Measurements from ENCODE around the gene SMAD6. TPM values are rescaled to one million over a fixed set of nuclear protein-coding genes. Genes with fewer than 3 reads are reported as not detected.

The SMAD6 gene
- total and polyA plus RNA-seq, 10 of the 15 experiments (the other 5 are each of a cell fraction or from before 2014, with no cell fraction given): under 0.01 to 0.10 (median 0.03) TPM; not detected in 7

DNA sequence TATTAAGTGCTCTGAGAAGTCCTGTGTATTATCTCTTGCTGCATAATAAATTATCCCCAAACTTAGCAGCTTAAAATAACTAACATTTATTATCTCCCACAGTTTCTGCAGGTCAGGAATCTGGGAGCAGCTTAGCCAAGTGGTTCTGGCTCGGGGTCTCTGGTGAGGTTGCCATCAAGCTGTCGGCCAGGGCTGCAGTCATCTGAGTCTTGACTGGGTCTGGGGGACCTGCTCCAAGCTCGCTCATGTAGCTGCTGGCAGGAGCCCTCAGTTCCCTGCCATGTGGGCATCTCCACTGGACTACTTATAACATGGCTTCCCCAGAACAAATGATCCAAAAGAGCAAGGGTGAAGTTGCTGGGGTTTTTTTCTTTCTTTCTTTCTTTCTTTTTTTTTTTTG, 80.7 kb downstream of the SMAD6 start:
- intact Hi-C loops (cut with micrococcal nuclease; ENCODE audit: unreplicated experiment): no loop called here
- ChIA-PET CTCF (interaction anchor here (0.5 to 0.9 kb wide), 3 partner anchors 42 to 164 kb away, joined by 3 read pairs; no protein-coding TSS in a partner anchor), POLR2A (no interaction called here), SMC1A (ENCODE audit: uncharacterized antibody, unreplicated experiment) (no interaction called here), RAD21 (ENCODE audit: unreplicated experiment) (interaction anchor here (1.4 kb wide), 1 partner anchor 177 kb away, joined by 3 read pairs; no protein-coding TSS in a partner anchor)
- WGBS (ENCODE audit: insufficient coverage, insufficient replicate concordance, low lambda C conversion rate, missing lambda C conversion rate): 0% methylated on average over 3 of the region's 3 CpGs
- no TSS peak for BruUV-seq (replicated peaks)
- Histone ChIP-seq H3K79me2 (ENCODE audit: control insufficient read depth, insufficient read depth, low read length) (no peaks in the 10 kb centered on the region), H3K4me2 (ENCODE audit: control insufficient read depth, insufficient read depth) (no peak overlapping the region), H3K36me3 (ENCODE audit: control insufficient read depth in 2 of 2, insufficient read depth in 2 of 2, low read length in 1 of 2) (no peaks in the 10 kb centered on the region), H3K4me3 (no peak overlapping the region), H3K27me3 (replicated peaks in 1 of 2; ENCODE audit: control insufficient read depth in 2 of 2, insufficient read depth in 2 of 2, low read length in 1 of 2) (no peaks in the 10 kb centered on the region), H3K4me1 (ENCODE audit: control insufficient read depth, insufficient read depth, low read length) (no peaks in the 10 kb centered on the region), H3K9ac (ENCODE audit: control insufficient read depth, insufficient read depth, low read length) (no peak overlapping the region), H3K27ac (ENCODE audit: control insufficient read depth, insufficient read depth) (no peak overlapping the region), H3K9me3 (replicated peaks; ENCODE audit: control insufficient read depth, insufficient read depth, low read length) (no peaks in the 10 kb centered on the region), H2AFZ (ENCODE audit: control insufficient read depth, low read depth, low read length) (no peak overlapping the region), H4K20me1 (ENCODE audit: control insufficient read depth, insufficient read depth) (no peaks in the 10 kb centered on the region)
- TF ChIP-seq, protein P1, sequence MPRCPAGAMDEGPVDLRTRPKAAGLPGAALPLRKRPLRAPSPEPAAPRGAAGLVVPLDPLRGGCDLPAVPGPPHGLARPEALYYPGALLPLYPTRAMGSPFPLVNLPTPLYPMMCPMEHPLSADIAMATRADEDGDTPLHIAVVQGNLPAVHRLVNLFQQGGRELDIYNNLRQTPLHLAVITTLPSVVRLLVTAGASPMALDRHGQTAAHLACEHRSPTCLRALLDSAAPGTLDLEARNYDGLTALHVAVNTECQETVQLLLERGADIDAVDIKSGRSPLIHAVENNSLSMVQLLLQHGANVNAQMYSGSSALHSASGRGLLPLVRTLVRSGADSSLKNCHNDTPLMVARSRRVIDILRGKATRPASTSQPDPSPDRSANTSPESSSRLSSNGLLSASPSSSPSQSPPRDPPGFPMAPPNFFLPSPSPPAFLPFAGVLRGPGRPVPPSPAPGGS (IDR thresholded peaks at IDR 0.05; ENCODE audit: borderline replicate concordance, insufficient read depth, low read depth, low read length, poor library complexity, severe bottlenecking): no peak
- no peak for TF ChIP-seq SIX5 (IDR thresholded peaks at IDR 0.05; ENCODE audit: low read depth, low read length, severe bottlenecking)
- TF ChIP-seq SP1 (IDR thresholded peaks at IDR 0.05; ENCODE audit: low read depth, low read length): no peak
- no peak for TF ChIP-seq ZNF207 (IDR thresholded peaks at IDR 0.05; ENCODE audit: borderline replicate concordance)
- TF ChIP-seq, protein P2, sequence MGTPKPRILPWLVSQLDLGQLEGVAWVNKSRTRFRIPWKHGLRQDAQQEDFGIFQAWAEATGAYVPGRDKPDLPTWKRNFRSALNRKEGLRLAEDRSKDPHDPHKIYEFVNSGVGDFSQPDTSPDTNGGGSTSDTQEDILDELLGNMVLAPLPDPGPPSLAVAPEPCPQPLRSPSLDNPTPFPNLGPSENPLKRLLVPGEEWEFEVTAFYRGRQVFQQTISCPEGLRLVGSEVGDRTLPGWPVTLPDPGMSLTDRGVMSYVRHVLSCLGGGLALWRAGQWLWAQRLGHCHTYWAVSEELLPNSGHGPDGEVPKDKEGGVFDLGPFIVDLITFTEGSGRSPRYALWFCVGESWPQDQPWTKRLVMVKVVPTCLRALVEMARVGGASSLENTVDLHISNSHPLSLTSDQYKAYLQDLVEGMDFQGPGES (IDR thresholded peaks at IDR 0.05): no peak
- ATAC-seq (no peak), DNase-seq (ENCODE audit: low read depth, low spot score) (no peak), FAIRE-seq (no peak)
- in situ Hi-C loops (cut with MboI): no loop called here

All from GM12878 (cell line).